ENCODE results near the gene CAPG. TPM values are rescaled to one million over a fixed set of nuclear protein-coding genes. Genes with fewer than 3 reads are reported as not detected.

CAPG gene
- total and polyA plus RNA-seq, 7 donors, result 20.9 to 230 (median 33.0) TPM

DNA sequence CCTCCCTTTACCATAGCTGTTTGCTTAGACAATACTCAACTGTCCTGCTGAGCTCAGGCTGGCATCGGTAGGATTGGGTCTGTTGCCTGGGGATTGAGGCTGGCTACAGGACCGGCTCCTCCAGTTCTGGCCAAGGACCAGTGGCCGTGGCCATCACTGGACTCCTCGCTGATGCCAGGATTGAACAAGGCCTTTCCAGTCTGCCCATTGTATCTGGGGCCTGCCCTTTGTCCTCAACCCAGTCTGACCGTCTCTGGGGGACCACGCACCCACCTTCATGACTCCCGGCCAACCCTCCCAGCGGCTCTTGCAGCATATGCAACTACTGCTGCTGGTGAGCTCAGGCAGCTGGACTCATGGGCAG is 37.0 kb upstream of the CAPG start:
- no peaks in the 10 kb centered on the region for H3K36me3 ChIP-seq
- H3K27me3 ChIP-seq, result no peaks in the 10 kb centered on the region
- TF ChIP-seq POLR2AphosphoS5 (IDR thresholded peaks at IDR 0.05), result no peak
- TF ChIP-seq EP300 (IDR thresholded peaks at IDR 0.05), result no peak
- TF ChIP-seq, protein P1, sequence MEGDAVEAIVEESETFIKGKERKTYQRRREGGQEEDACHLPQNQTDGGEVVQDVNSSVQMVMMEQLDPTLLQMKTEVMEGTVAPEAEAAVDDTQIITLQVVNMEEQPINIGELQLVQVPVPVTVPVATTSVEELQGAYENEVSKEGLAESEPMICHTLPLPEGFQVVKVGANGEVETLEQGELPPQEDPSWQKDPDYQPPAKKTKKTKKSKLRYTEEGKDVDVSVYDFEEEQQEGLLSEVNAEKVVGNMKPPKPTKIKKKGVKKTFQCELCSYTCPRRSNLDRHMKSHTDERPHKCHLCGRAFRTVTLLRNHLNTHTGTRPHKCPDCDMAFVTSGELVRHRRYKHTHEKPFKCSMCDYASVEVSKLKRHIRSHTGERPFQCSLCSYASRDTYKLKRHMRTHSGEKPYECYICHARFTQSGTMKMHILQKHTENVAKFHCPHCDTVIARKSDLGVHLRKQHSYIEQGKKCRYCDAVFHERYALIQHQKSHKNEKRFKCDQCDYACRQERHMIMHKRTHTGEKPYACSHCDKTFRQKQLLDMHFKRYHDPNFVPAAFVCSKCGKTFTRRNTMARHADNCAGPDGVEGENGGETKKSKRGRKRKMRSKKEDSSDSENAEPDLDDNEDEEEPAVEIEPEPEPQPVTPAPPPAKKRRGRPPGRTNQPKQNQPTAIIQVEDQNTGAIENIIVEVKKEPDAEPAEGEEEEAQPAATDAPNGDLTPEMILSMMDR (IDR thresholded peaks at IDR 0.05), result no peak
- no peak for TF ChIP-seq POLR2A (IDR thresholded peaks at IDR 0.05)
- DNase-seq, result no peak
- intact Hi-C loops (cut with DNase I), result no loop called here
- peak overlapping the region in 2 of 4 donors; percentile 83 to 84 for H3K27ac ChIP-seq
- no peak overlapping the region for H3K4me3 ChIP-seq
- 89 to 94% methylated on average over 8 of the region's 8 CpGs for WGBS, 2 donors
- H3K9me3 ChIP-seq, result no peaks in the 10 kb centered on the region
- peaks cover 0 to 23% (median 20%) of the 10 kb centered on the region in 4 donors for H3K4me1 ChIP-seq

DNA sequence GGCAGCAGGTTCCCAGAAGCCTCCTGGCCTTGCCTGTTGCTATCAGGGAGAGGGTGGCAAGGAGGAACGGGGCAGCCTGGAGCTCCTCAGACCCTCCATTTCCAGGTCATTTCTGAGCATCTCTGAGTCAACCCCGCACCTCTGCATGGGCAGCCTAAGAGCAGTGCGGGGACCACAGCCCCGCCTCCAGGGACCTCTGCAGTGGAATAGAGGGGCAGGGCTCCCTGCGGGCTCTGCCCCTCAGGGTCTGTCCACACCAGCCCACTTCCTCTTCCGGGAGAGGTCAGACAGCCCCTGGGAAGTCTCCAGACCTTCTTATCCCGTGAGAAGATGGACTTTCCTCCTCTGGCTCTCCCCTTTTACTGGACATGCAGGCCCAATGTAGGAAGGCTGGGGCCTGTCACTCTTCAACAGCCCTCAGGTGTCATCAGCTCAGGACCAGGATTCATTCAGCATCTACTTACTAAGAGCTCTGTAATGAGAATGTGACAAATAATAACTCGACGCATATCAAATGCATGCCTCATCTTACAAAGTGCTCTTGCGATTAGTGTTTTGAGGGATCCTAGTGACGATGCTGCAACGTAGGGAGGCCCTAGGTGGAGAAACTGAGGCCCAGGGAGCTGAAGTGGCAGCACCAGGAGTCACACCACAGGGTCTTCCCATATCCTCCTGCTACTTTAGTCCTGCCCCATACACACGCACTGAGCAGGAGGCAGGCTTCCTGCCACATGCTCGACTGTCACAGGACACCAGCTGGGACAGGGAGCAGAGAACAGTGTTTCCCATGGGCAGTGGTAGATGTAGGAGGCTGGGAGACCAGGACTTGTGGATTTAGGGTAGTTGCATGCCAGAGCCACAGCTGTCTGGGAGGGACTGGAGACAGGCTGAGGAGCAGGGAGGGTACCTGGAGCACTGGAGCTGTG is 36.4 kb upstream of the CAPG start:
- WGBS, 2 donors, result 82 to 90% methylated on average over 14 of the region's 14 CpGs
- TF ChIP-seq POLR2AphosphoS5 (IDR thresholded peaks at IDR 0.05) (no peak), POLR2A (IDR thresholded peaks at IDR 0.05) (no peak), EP300 (IDR thresholded peaks at IDR 0.05) (no peak)
- TF ChIP-seq, protein P1 (IDR thresholded peaks at IDR 0.05), result no peak
- Histone ChIP-seq H3K9me3 (no peaks in the 10 kb centered on the region), H3K27me3 (no peaks in the 10 kb centered on the region), H3K36me3 (no peaks in the 10 kb centered on the region), H3K27ac (peak overlapping the region; percentile 70 to 84 (median 83)), H3K4me3 (no peak overlapping the region), H3K4me1 (peaks cover 0 to 23% (median 20%) of the 10 kb centered on the region in 4 donors)
- no peak for DNase-seq
- intact Hi-C loops (cut with DNase I), result no loop called here

GRCh38 chr2:85445316-85446295 is 35.4 kb upstream of the CAPG start:
- no peaks in the 10 kb centered on the region for H3K27me3 ChIP-seq
- 92 to 93% methylated on average over 5 of the region's 5 CpGs for WGBS, 2 donors
- peak overlapping the region; percentile 70 to 84 (median 83) for H3K27ac ChIP-seq
- TF ChIP-seq POLR2AphosphoS5 (IDR thresholded peaks at IDR 0.05) (peak in 3 of 4 donors; percentile 60 to 63 (median 63)), EP300 (IDR thresholded peaks at IDR 0.05) (peak in 1 of 4 donors; percentile 7), POLR2A (IDR thresholded peaks at IDR 0.05) (no peak)
- TF ChIP-seq, protein P1 (IDR thresholded peaks at IDR 0.05), result no peak
- no peaks in the 10 kb centered on the region for H3K9me3 ChIP-seq
- no peaks in the 10 kb centered on the region for H3K36me3 ChIP-seq
- intact Hi-C loops (cut with DNase I), result no loop called here
- DNase-seq, result peak; percentile 88
- no peak overlapping the region for H3K4me3 ChIP-seq
- peaks cover 0 to 23% (median 20%) of the 10 kb centered on the region in 4 donors for H3K4me1 ChIP-seq

DNA sequence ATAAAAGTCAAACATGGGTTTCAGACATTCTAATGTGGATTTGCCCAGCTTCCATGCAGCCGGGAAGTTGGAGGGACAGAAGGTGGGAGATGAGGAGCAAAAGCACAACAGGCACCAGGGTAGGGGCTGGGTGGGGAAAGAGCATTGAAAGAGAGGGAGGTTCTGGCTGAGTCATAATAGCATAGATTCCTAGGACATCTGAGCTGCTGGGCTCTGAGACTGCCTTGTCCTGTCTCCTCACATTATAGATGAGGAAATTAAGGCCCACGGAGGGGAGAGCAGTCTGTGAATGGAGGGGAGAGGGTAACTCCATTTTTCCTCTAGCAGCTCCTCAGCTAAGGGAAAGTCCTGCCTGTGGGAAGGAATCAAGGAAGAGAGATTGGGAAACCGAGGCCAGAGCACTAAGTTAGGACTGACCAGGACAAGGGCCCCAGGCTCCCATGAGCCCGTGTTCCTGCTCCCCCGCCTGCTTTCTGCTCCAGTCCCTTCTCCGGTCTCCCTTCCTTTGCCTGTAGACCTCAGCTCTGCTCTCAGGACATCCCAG is 34.5 kb upstream of the CAPG start:
- no peaks in the 10 kb centered on the region for H3K36me3 ChIP-seq
- TF ChIP-seq, protein P1 (IDR thresholded peaks at IDR 0.05), result no peak
- TF ChIP-seq POLR2AphosphoS5 (IDR thresholded peaks at IDR 0.05), result no peak
- WGBS, 2 donors, result 91 to 93% methylated on average over 6 of the region's 6 CpGs

More for the DNA sequence above, 34.5 kb upstream of the CAPG start:
- no peak overlapping the region for H3K4me3 ChIP-seq
- H3K4me1 ChIP-seq, result peaks cover 0 to 23% (median 20%) of the 10 kb centered on the region in 4 donors
- H3K27me3 ChIP-seq, result no peaks in the 10 kb centered on the region
- no peaks in the 10 kb centered on the region for H3K9me3 ChIP-seq
- DNase-seq, result no peak
- intact Hi-C loops (cut with DNase I), result no loop called here
- peak overlapping the region; percentile 70 to 84 (median 83) for H3K27ac ChIP-seq

All from sigmoid colon (tissue), 7 donors.